HG03558 (cell line): ENCODE results near the gene HLA-DOA.
A peak's percentile ranks its signal among the peaks of the same experiment; 100 is the strongest.

Experiments
- ATAC-seq: cut with Tn5 transposase; IDR thresholded peaks from one replicate; pipeline ENCODE4 v1.9.1; 2021; ENCODE audit warnings: moderate number of reproducible peaks; ENCODE audit not compliant: unreplicated experiment; ENCODE audit errors: extremely low read depth

Gene HLA-DOA

GRCh38 chr6:32980488-32981038 lies 28.8 kb downstream of the HLA-DOA start:
- ATAC-seq = no peak

GRCh38 chr6:32979720-32980487 lies 29.5 kb downstream of the HLA-DOA start:
- ATAC-seq = no peak

- ATAC-seq = no peak
Observed at GRCh38 chr6:32977953-32978324, 31.5 kb downstream of the HLA-DOA start.

- ATAC-seq = no peak
Observed at GRCh38 chr6:32977272-32977952, 32.0 kb downstream of the HLA-DOA start.

- ATAC-seq = no peak
Observed at GRCh38 chr6:32976334-32977069, 32.9 kb downstream of the HLA-DOA start.

GRCh38 chr6:32975886-32976285 lies 33.5 kb downstream of the HLA-DOA start:
- ATAC-seq = no peak

GRCh38 chr6:32974541-32975308 lies 34.7 kb downstream of the HLA-DOA start:
- ATAC-seq = no peak

GRCh38 chr6:32974016-32974333 lies 35.4 kb downstream of the HLA-DOA start:
- no peak for ATAC-seq

GRCh38 chr6:32973144-32974015 lies 36.0 kb downstream of the HLA-DOA start:
- ATAC-seq = no peak

GRCh38 chr6:32972353-32973143 lies 36.8 kb downstream of the HLA-DOA start:
- no peak for ATAC-seq

GRCh38 chr6:32971581-32972352 lies 37.6 kb downstream of the HLA-DOA start:
- peak; percentile 27 for ATAC-seq

GRCh38 chr6:32971242-32971580 lies 38.2 kb downstream of the HLA-DOA start:
- no peak for ATAC-seq

- ATAC-seq = no peak
Observed at GRCh38 chr6:32970413-32971241, 38.8 kb downstream of the HLA-DOA start.

- ATAC-seq = no peak
Observed at GRCh38 chr6:32969685-32970412, 39.5 kb downstream of the HLA-DOA start.

GRCh38 chr6:32968867-32969684 lies 40.3 kb downstream of the HLA-DOA start:
- no peak for ATAC-seq
